GM12878 (cell line): ENCODE data around the gene EMP1. TPM values are rescaled to one million over a fixed set of nuclear protein-coding genes. Genes with fewer than 3 reads are reported as not detected.

Experiments
- ATAC-seq: fragments of 200-7000 bp; cut with Tn5 transposase; 3 replicates; pipeline ENCODE4 v1.9.1; 2020; ENCODE audit warnings: mild to moderate bottlenecking, moderate library complexity
- BruUV-seq: library from RNA; stranded (reverse); fragments of 400-500 nt; replicated peaks from 2 replicates; lab custom pipeline; 2021; lab: Mats Ljungman, UMichigan
- CTCF ChIA-PET: fragments of 300-600 bp; sonication (Branson Sonifier 250); formaldehyde crosslinking; extraction: SDS; loops from one replicate; lab custom pipeline; 2021; ENCODE audit warnings: inconsistent platforms; lab: Yijun Ruan, JAX
- POLR2A ChIA-PET: fragments of 350-600 bp; formaldehyde crosslinking; extraction: SDS; loops from one replicate; lab custom pipeline; 2021; ENCODE audit warnings: inconsistent platforms; lab: Charles Lee
- RAD21 ChIA-PET: fragments of 300-600 bp; sonication (Branson Sonifier 250); formaldehyde crosslinking; loops from one replicate; lab custom pipeline; 2023; ENCODE audit warnings: antibody characterized with exemption; ENCODE audit not compliant: unreplicated experiment; lab: Charles Lee
- SMC1A ChIA-PET: fragments of 300-600 bp; sonication (Branson Sonifier 250); formaldehyde crosslinking; loops from one replicate; lab custom pipeline; 2023; ENCODE audit not compliant: unreplicated experiment, uncharacterized antibody; lab: Charles Lee
- DNase-seq: peaks from one replicate; pipeline ENCODE4 v3.0.0-alpha.2; 2011; ENCODE audit warnings: low read depth, low spot score
- FAIRE-seq: peaks from 3 replicates; lab custom pipeline; 2011; peaks lifted over from hg19 to GRCh38; lab: Jason Lieb, UNC
- H2AFZ ChIP-seq: 2 replicates; pipeline ENCODE4 v1.6.0; 2011; ENCODE audit warnings: low read depth, low read length, control low read depth; ENCODE audit not compliant: control insufficient read depth
- H3K27ac ChIP-seq: 2 replicates; pipeline ENCODE4 v1.5.1; 2011; ENCODE audit warnings: control low read depth; ENCODE audit not compliant: control insufficient read depth, insufficient read depth
- H3K27me3 ChIP-seq, 2 experiments: replicated peaks in 1 of 2; 2 replicates each; pipeline versions ENCODE4 v1.6.0 to v1.6.1; 2011; ENCODE audit warnings: low read length in 1 of 2; ENCODE audit not compliant: control insufficient read depth in 2 of 2, insufficient read depth in 2 of 2
- H3K36me3 ChIP-seq, 2 experiments: 2 replicates each; pipeline ENCODE4 v1.5.1; 2011; ENCODE audit warnings: low read length in 1 of 2; ENCODE audit not compliant: control insufficient read depth in 2 of 2, insufficient read depth in 2 of 2
- H3K4me1 ChIP-seq: 2 replicates; pipeline ENCODE4 v1.6.1; 2011; ENCODE audit warnings: mild to moderate bottlenecking, low read length, moderate library complexity, mixed read lengths; ENCODE audit not compliant: control insufficient read depth, insufficient read depth
- H3K4me2 ChIP-seq: 2 replicates; pipeline ENCODE4 v1.6.0; 2011; ENCODE audit warnings: control low read depth; ENCODE audit not compliant: control insufficient read depth, insufficient read depth
- H3K4me3 ChIP-seq: fragments of 200-600 bp; sonication (generic); 2 replicates; pipeline ENCODE4 v1.5.1; 2016
- H3K79me2 ChIP-seq: 2 replicates; pipeline ENCODE4 v1.6.0; 2011; ENCODE audit warnings: low read length; ENCODE audit not compliant: control insufficient read depth, insufficient read depth
- H3K9ac ChIP-seq: 2 replicates; pipeline ENCODE4 v1.8.0; 2011; ENCODE audit warnings: low read length, control low read depth, mixed read lengths; ENCODE audit not compliant: control insufficient read depth, insufficient read depth
- H3K9me3 ChIP-seq: replicated peaks from 3 replicates; pipeline ENCODE4 v1.5.1; 2011; ENCODE audit warnings: mild to moderate bottlenecking, low read length; ENCODE audit not compliant: control insufficient read depth, insufficient read depth
- H4K20me1 ChIP-seq: 2 replicates; pipeline ENCODE4 v1.6.0; 2011; ENCODE audit not compliant: control insufficient read depth, insufficient read depth
- BRCA1 ChIP-seq: IDR thresholded peaks from 2 replicates; pipeline ENCODE4 v1.6.1; 2011; ENCODE audit warnings: low read depth, low read length, improper control_type of control experiment
- CHD2 ChIP-seq: IDR thresholded peaks from 2 replicates; pipeline ENCODE4 v1.6.1; 2011; ENCODE audit warnings: low read depth, low read length, improper control_type of control experiment, borderline replicate concordance
- FOXK2 ChIP-seq: fragments of 450-650 bp; IDR thresholded peaks from 2 replicates; pipeline ENCODE4 v1.6.1; 2017; ENCODE audit warnings: mild to moderate bottlenecking, moderate library complexity
- HDGF ChIP-seq: fragments of 450-650 bp; IDR thresholded peaks from 2 replicates; pipeline ENCODE4 v1.6.1; 2016; ENCODE audit warnings: antibody characterized with exemption
- NFYA ChIP-seq: IDR thresholded peaks from 2 replicates; pipeline ENCODE4 v1.6.1; 2011; ENCODE audit warnings: low read depth, mild to moderate bottlenecking, low read length, improper control_type of control experiment, borderline replicate concordance
- RCOR1 ChIP-seq: conservative IDR thresholded peaks from 2 replicates; pipeline ENCODE4 v1.6.1; 2012; ENCODE audit warnings: low read depth, low read length, improper control_type of control experiment
- RELB ChIP-seq: fragments of 450-650 bp; IDR thresholded peaks from 2 replicates; pipeline ENCODE4 v1.6.1; 2017; ENCODE audit warnings: low read depth, mild to moderate bottlenecking, moderate library complexity
- RFX5 ChIP-seq: IDR thresholded peaks from 2 replicates; pipeline ENCODE4 v1.6.1; 2011; ENCODE audit warnings: low read depth, low read length, improper control_type of control experiment
- SMAD1 ChIP-seq: fragments of 450-650 bp; IDR thresholded peaks from 2 replicates; pipeline ENCODE4 v1.6.1; 2018; ENCODE audit warnings: mild to moderate bottlenecking, low read depth; ENCODE audit not compliant: partially characterized antibody
- STAT1 ChIP-seq: fragments of 450-650 bp; conservative IDR thresholded peaks from 2 replicates; pipeline ENCODE4 v1.6.1; 2014; ENCODE audit warnings: antibody characterized with exemption, mild to moderate bottlenecking
- ZNF274 ChIP-seq: IDR thresholded peaks from one replicate; pipeline ENCODE4 v1.8.0; 2011; ENCODE audit not compliant: insufficient read length, insufficient read depth
- WGBS: methylation state at CpG from one replicate; pipeline ENCODE4 v1.1.6; 2016; ENCODE audit warnings: low lambda C conversion rate; ENCODE audit not compliant: insufficient replicate concordance, insufficient coverage; ENCODE audit errors: missing lambda C conversion rate; 5-methylcytosine and 5-hydroxymethylcytosine counted together
- in situ Hi-C: fragments of 300-500 bp; cut with MboI; formaldehyde crosslinking; loops from 9 replicates; pipeline ENCODE4 v1.14.3; 2018; ENCODE audit warnings: mixed read lengths
- intact Hi-C: fragments of 100-400 bp; cut with micrococcal nuclease; formaldehyde crosslinking; loops from one replicate; pipeline ENCODE4 v1.14.2; 2022; ENCODE audit not compliant: unreplicated experiment
- polyA plus RNA-seq, 11 experiments: library from polyadenylated mRNA; depleted of rRNA in 4 of 11; unstranded in 6 of 11; stranded (reverse) in 5 of 11; fragments of >200 nt; fragmentation: Nextera tagmentation in 4 of 11; fragmentation: Illumina TruSeq in 1 of 11; extraction: Ambion mirVana in 4 of 11; extraction: Trizol in 1 of 11; gene quantifications; 1 replicate in 1 of 11; 2 replicates in 10 of 11; pipeline versions ENCODE4 v1.2.1 to v1.2.3, GENCODE V29; 2011 to 2016; ENCODE audit warnings: inconsistent platforms in 2 of 11, missing spikeins in 2 of 11, low read depth in 1 of 11
- total RNA-seq, 4 experiments: library from RNA; depleted of rRNA in 3 of 4; stranded (reverse); fragments of >200 nt in 3 of 4; fragmentation: Illumina TruSeq in 1 of 4; extraction: Trizol in 1 of 4; gene quantifications; 2 replicates each; pipeline versions ENCODE4 v1.2.1 to v1.2.3, GENCODE V29; 2013 to 2021

EMP1 gene
- total and polyA plus RNA-seq, 10 of the 15 experiments (the other 5 are each of a cell fraction or from before 2014, with no cell fraction given): 0.09 to 0.90 (median 0.25) TPM; not detected in 1

- H3K4me3 ChIP-seq: no peak overlapping the region
- ATAC-seq: no peak
- CTCF ChIA-PET: interaction anchor here (1.0 kb wide), 1 partner anchor 102 kb away, joined by 3 read pairs; no protein-coding TSS in a partner anchor
- H4K20me1 ChIP-seq: no peaks in the 10 kb centered on the region; the same call in 1 of the 2 replicates
- TF ChIP-seq FOXK2 (no peak), STAT1 (no peak), RFX5 (no peak), NFYA (no peak), HDGF (no peak), CHD2 (no peak), ZNF274 (no peak), SMAD1 (no peak), RELB (no peak), RCOR1 (no peak), BRCA1 (no peak)
- SMC1A ChIA-PET: interaction anchor here (0.9 kb wide), 1 partner anchor 360 kb away, joined by 4 read pairs; no protein-coding TSS in a partner anchor
- FAIRE-seq: no peak
- no peak overlapping the region for H3K4me2 ChIP-seq
- no peaks in the 10 kb centered on the region for H3K4me1 ChIP-seq
- WGBS: 50% methylated on average over 12 of the region's 12 CpGs
- POLR2A ChIA-PET: no interaction called here
- peaks cover 3 to 10% of the 10 kb centered on the region in 2 experiments for H3K27me3 ChIP-seq
- DNase-seq: no peak
- intact Hi-C loops: no loop called here
- RAD21 ChIA-PET: no interaction called here
- in situ Hi-C loops: no loop called here
- H3K36me3 ChIP-seq: no peaks in the 10 kb centered on the region
- no peak overlapping the region for H3K9ac ChIP-seq
- H3K79me2 ChIP-seq: no peaks in the 10 kb centered on the region
- H2AFZ ChIP-seq: no peak overlapping the region
- H3K27ac ChIP-seq: no peak overlapping the region
- no peaks in the 10 kb centered on the region for H3K9me3 ChIP-seq
- BruUV-seq: no TSS peak
Observed at GRCh38 chr12:13147688-13148484, 48.6 kb upstream of the EMP1 start.
